ENCODE results near the gene VPS4B.

The VPS4B gene

GRCh38 chr18:63447066-63447465 lies 24.8 kb upstream of the VPS4B start:
- TF ChIP-seq, protein P1, sequence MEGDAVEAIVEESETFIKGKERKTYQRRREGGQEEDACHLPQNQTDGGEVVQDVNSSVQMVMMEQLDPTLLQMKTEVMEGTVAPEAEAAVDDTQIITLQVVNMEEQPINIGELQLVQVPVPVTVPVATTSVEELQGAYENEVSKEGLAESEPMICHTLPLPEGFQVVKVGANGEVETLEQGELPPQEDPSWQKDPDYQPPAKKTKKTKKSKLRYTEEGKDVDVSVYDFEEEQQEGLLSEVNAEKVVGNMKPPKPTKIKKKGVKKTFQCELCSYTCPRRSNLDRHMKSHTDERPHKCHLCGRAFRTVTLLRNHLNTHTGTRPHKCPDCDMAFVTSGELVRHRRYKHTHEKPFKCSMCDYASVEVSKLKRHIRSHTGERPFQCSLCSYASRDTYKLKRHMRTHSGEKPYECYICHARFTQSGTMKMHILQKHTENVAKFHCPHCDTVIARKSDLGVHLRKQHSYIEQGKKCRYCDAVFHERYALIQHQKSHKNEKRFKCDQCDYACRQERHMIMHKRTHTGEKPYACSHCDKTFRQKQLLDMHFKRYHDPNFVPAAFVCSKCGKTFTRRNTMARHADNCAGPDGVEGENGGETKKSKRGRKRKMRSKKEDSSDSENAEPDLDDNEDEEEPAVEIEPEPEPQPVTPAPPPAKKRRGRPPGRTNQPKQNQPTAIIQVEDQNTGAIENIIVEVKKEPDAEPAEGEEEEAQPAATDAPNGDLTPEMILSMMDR (IDR thresholded peaks at IDR 0.05; ENCODE audit: low read depth, low read length): no peak
- no peak for DNase-seq
- Histone ChIP-seq H3K36me3 (no peaks in the 10 kb centered on the region), H3K27me3 (ENCODE audit: insufficient read depth, low read depth, severe bottlenecking) (no peaks in the 10 kb centered on the region), H3K4me3 (ENCODE audit: low read depth, low read length) (no peak overlapping the region), H3K27ac (no peak overlapping the region), H3K9me3 (ENCODE audit: severe bottlenecking) (no peaks in the 10 kb centered on the region)

DNA sequence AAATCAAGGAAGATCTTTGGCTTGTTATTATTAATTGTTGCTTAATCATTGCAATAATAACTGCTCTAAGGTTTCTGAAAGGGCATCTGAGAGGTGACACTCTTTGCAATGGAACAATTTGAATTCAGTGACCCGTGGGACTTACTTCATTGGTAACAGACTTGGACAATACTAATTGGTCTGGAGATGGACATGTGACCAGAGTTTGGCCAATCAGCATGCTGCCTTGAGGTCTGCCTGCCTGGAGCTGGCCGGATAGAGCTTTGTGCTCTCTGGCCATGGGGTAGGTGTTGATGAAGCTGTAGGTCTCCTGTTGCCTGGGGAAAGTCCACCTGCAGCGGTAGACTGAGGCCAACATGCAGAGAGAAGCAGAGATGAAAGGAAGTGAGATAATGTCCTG lies 24.0 kb upstream of the VPS4B start:
- no peak overlapping the region for H3K4me3 ChIP-seq (ENCODE audit: low read depth, low read length)
- no peaks in the 10 kb centered on the region for H3K27me3 ChIP-seq (ENCODE audit: insufficient read depth, low read depth, severe bottlenecking)
- DNase-seq: no peak
- H3K27ac ChIP-seq: no peak overlapping the region
- no peaks in the 10 kb centered on the region for H3K36me3 ChIP-seq
- H3K9me3 ChIP-seq (ENCODE audit: severe bottlenecking): no peaks in the 10 kb centered on the region
- TF ChIP-seq, protein P1 (IDR thresholded peaks at IDR 0.05; ENCODE audit: low read depth, low read length): no peak

GRCh38 chr18:63445037-63445436 lies 22.8 kb upstream of the VPS4B start:
- Histone ChIP-seq H3K27ac (no peak overlapping the region), H3K36me3 (no peaks in the 10 kb centered on the region), H3K4me3 (ENCODE audit: low read depth, low read length) (no peak overlapping the region), H3K9me3 (ENCODE audit: severe bottlenecking) (no peaks in the 10 kb centered on the region), H3K27me3 (ENCODE audit: insufficient read depth, low read depth, severe bottlenecking) (no peaks in the 10 kb centered on the region)
- TF ChIP-seq, protein P1 (IDR thresholded peaks at IDR 0.05; ENCODE audit: low read depth, low read length): no peak
- DNase-seq: no peak

DNA sequence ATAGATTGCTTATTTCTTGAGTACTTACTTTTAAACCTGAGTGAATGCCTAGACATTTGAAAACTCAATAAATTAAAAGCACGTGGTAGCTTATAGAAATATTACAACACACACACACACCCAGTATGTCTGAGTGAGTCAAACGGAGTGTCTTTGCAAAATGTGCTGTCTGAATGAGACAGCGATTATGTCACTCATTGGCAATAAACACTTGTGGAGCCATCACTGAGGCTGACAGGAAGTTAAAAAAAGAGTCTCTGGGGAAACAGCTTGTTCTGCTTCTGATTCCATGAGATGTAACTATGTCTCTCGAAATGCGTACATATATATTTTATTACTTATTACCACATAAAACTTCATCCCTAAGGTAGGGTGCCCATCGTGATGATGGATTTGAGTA lies 22.3 kb upstream of the VPS4B start:
- no peak for DNase-seq
- Histone ChIP-seq H3K4me3 (ENCODE audit: low read depth, low read length) (no peak overlapping the region), H3K36me3 (no peaks in the 10 kb centered on the region), H3K27me3 (ENCODE audit: insufficient read depth, low read depth, severe bottlenecking) (no peaks in the 10 kb centered on the region), H3K27ac (no peak overlapping the region), H3K9me3 (ENCODE audit: severe bottlenecking) (no peaks in the 10 kb centered on the region)
- TF ChIP-seq, protein P1 (IDR thresholded peaks at IDR 0.05; ENCODE audit: low read depth, low read length): no peak

DNA sequence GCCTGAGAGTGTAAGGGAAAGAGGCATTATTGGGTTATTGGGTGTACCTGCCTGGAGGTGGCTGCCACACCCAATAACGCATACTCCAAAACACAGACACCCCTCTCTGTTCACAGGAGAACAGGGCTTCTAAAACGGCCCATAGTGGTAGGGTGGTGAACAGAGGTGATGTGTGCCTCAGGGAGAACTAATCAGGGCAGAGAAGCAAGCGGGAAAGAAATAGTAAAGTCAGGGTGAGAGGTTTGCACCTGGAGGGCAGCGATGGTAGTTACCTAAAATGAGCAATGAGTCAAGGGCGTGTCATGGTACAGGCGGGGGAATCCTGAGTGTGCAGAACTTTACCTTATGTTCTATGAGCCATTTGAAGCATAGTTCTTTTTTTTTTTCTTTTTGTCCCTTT lies 21.6 kb upstream of the VPS4B start:
- TF ChIP-seq, protein P1 (IDR thresholded peaks at IDR 0.05; ENCODE audit: low read depth, low read length): no peak
- no peak for DNase-seq
- Histone ChIP-seq H3K27ac (no peak overlapping the region), H3K27me3 (ENCODE audit: insufficient read depth, low read depth, severe bottlenecking) (no peaks in the 10 kb centered on the region), H3K9me3 (ENCODE audit: severe bottlenecking) (no peaks in the 10 kb centered on the region), H3K4me3 (ENCODE audit: low read depth, low read length) (no peak overlapping the region), H3K36me3 (no peaks in the 10 kb centered on the region)

DNA sequence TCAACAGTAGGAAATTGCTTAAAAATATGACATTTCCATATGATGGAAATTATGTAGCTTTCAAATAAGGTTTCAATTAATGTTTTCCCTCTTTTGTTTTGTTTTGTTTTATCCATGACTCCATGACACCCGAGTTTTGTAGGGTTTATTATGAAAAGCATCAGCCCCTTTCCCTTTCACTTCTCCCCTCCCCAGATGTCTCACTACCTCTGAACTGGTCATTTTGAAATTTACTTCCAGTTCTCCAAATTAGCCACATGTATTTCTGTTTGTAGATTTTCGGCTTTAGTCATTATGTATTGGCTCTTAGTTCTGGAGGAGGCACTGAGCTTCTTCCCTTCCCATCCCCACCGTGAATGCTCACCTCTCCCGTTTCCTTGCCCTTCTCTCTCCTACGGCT lies 18.6 kb upstream of the VPS4B start:
- no peak for DNase-seq
- TF ChIP-seq, protein P1 (IDR thresholded peaks at IDR 0.05; ENCODE audit: low read depth, low read length): no peak
- no peak overlapping the region for H3K4me3 ChIP-seq (ENCODE audit: low read depth, low read length)
- no peaks in the 10 kb centered on the region for H3K9me3 ChIP-seq (ENCODE audit: severe bottlenecking)
- no peak overlapping the region for H3K27ac ChIP-seq
- no peaks in the 10 kb centered on the region for H3K27me3 ChIP-seq (ENCODE audit: insufficient read depth, low read depth, severe bottlenecking)
- H3K36me3 ChIP-seq: no peaks in the 10 kb centered on the region
